GM19397 (cell line): ENCODE results near the gene HMGN4.
"Not testable (repeated sequence)": the region's sequence is repeated elsewhere in the genome, so short reads cannot be mapped to it uniquely, and the experiment has no call there.

Source experiments
- ATAC-seq: cut with Tn5 transposase; IDR thresholded peaks from one replicate; pipeline ENCODE4 v1.9.1; 2021; ENCODE audit warnings: mild to moderate bottlenecking, moderate library complexity; ENCODE audit not compliant: unreplicated experiment

The HMGN4 gene

GRCh38 chr6:26537846-26538571 is at the start of gene HMGN4:
HMGN4 (plus strand) TSS chr6:26538366; CDS start chr6:26545207, 6,841 bp downstream.
- ATAC-seq: peak; percentile 62

GRCh38 chr6:26489996-26490964 is 47.9 kb upstream of the HMGN4 start:
- no peak for ATAC-seq

GRCh38 chr6:26491604-26492003 is 46.6 kb upstream of the HMGN4 start:
- ATAC-seq: no peak

- no peak for ATAC-seq
Observed at GRCh38 chr6:26493258-26493657, 44.9 kb upstream of the HMGN4 start.

GRCh38 chr6:26494117-26494516 is 44.0 kb upstream of the HMGN4 start:
- ATAC-seq: no peak

- no peak for ATAC-seq
Observed at GRCh38 chr6:26495281-26495680, 42.9 kb upstream of the HMGN4 start.

GRCh38 chr6:26497610-26498009 is 40.6 kb upstream of the HMGN4 start:
- ATAC-seq: no peak

- no peak for ATAC-seq
Observed at GRCh38 chr6:26500102-26500501, 38.1 kb upstream of the HMGN4 start, which contains the start of gene BTN1A1. BTN1A1 (plus strand) TSS chr6:26500303; CDS start chr6:26501287, 984 bp downstream.

GRCh38 chr6:26501482-26501986 is 36.6 kb upstream of the HMGN4 start:
- no peak for ATAC-seq

- no peak for ATAC-seq
Observed at GRCh38 chr6:26502165-26502564, 36.0 kb upstream of the HMGN4 start.

- no peak for ATAC-seq
Observed at GRCh38 chr6:26502626-26503025, 35.5 kb upstream of the HMGN4 start.

GRCh38 chr6:26507658-26508057 is 30.5 kb upstream of the HMGN4 start:
- no peak for ATAC-seq

GRCh38 chr6:26511033-26511432 is 27.1 kb upstream of the HMGN4 start:
- not testable (repeated sequence) for ATAC-seq

GRCh38 chr6:26514984-26515383 is 23.2 kb upstream of the HMGN4 start:
- ATAC-seq: no peak

- no peak for ATAC-seq
Observed at GRCh38 chr6:26516481-26517427, 21.4 kb upstream of the HMGN4 start.

GRCh38 chr6:26519359-26519758 is 18.8 kb upstream of the HMGN4 start:
- ATAC-seq: no peak

GRCh38 chr6:26520237-26520849 is 17.8 kb upstream of the HMGN4 start:
- ATAC-seq: peak; percentile 24

- ATAC-seq: peak; percentile 56
Observed at GRCh38 chr6:26520850-26521599, 17.1 kb upstream of the HMGN4 start.
